ENCODE results near the gene GLI3.

GLI3 gene

DNA sequence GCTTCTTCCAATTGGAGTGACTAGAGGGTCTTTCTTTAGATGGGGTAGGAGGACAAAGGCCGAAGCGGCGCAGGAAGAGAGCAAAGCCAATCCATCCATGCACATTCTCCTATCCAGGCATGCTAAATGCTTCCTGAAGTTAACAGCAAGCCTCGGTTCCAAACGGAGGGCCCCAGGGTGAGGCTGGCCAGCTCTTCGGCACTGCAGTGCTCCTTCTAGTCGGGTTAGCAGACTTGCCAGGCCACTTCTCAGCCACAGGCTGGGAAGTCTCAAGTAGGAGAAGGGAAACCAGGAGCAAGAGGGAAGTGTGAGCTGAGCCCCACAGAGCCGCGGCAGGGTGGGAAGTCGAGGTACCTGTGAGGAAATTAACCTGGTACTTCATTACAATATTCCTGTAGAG lies 280.3 kb downstream of the GLI3 start:
- no peak for DNase-seq

DNA sequence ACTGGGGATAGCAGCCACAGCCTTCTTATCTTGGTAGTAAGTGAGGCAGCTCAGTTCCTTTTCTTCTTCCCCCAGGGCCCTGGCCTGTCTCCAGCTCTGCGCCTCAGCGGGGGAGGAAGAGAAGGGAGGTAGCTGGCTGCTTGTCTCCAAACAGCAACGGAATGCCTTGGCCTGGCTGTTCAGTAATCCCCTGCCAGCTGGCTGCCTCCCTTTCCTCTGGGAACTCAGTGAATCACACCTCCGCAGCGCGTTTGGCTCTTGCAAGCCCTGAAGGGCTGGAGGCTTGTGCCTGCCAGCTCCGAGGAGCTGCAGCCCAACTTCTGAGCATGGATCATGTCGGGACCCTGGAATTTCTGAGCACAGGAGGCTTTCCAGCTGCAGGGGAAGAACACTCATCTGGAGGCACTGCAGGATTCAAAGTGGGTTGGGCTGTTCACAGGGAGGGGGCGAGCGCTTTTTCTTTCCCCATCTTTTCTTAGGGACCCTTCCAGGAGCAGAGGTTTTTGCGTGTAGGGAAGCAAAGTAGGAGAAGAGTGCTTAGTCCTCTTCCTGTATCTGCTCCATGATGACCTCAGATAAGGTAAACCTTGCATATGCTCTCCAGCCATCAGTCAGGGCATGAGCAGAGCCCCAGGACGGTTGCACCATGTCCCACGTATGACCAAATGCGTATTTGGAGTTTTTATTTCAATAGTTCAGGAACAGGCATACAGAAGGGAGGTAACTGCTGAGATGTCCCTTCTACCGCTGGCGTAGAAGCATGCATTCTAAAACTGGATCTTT lies 280.9 kb downstream of the GLI3 start:
- DNase-seq, result no peak

DNA sequence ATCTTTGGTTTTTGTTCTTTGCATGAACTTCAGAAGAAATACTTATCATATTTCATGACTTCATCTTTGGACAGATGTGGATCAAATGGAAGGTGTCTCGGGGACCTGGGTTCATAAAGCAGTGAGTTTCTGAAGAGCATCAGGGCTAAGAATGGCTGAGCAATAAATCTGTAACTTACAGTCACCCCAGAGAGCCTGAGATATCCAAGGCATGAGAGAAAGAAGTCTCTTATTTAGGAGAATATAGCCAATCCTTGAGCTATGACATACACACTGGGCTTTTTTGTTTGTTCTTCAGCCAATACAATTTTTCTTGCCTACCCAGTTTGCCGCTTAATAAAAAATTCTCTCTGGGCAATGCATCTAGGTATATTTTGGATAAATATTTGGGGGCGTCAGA lies 281.6 kb downstream of the GLI3 start:
- no peak for DNase-seq

- no peak for DNase-seq
These were observed 282.0 kb downstream of the GLI3 start for GRCh38 chr7:41954976-41955375.

DNA sequence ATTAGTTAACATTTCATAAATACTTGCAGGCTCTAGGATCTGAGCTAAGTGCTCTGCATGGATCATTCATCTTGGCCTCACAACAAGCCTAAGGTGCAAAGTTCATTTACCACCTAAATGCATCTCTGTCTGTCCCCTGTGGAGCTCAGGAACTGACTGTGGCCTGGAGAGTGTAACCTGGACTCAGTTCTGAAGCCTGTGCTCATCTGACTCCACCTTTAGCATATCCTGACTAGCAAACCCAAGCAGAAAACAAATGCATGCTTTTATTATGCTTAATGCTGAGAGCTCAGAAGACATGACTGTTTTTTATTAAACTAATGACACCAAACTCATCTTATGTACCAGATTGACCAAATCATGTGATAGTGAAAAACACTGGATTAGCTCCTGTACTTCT lies 288.5 kb downstream of the GLI3 start:
- no peak for DNase-seq

DNA sequence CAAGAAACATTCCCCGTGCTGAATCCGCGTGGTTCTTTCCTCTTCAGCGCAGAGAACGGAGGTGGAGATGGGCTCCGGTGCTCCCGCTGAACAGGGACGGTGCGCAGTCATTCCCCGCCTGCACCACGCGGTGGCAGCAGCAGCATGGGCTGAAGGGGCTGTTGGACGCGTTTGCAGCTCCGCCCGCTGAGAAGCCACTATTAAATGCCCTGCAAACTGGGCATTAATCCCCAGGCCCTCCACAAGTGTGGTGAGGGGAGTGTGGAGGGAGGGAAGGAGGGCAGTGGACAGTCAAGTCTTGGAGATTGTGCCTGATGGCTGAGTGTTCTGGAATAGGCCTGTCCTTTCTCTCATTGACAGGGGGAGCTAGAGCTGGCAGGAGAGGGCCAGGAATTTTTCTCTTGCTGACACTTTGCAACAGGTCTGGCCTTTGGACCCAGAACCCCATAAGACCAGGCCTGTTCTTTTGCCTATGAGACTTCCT lies 293.9 kb downstream of the GLI3 start:
- peak; percentile 24 to 60 for DNase-seq

DNA sequence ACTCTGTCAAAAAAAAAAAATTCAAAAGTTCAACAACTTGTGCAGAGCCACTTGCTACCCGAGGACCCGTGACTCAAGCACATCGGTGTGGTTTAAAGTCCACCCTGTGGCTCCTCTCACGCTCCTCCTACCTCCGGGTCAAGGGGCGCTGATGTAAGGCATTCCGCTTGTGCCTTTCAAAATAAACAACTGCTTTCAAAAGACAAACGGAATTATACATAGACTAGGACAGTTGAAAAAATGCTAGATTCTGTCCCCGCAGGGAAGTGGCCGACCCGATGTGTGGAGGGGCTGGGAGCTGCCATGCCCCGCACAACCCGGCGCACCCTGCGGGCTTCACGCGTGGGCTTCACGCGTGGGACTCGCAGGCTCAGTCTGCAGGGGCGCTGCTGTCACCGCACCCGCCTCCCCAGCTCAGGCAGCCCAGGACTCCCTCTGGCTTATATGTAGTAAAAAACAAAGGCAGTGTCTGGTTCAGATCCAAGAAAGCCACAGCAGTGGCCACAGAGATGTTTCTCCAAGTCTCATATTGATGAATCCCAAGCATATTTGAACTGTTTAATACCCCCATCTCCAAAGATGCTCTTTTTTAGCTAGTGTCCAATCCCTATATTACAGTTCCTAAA lies 294.4 kb downstream of the GLI3 start:
- no peak for DNase-seq

DNA sequence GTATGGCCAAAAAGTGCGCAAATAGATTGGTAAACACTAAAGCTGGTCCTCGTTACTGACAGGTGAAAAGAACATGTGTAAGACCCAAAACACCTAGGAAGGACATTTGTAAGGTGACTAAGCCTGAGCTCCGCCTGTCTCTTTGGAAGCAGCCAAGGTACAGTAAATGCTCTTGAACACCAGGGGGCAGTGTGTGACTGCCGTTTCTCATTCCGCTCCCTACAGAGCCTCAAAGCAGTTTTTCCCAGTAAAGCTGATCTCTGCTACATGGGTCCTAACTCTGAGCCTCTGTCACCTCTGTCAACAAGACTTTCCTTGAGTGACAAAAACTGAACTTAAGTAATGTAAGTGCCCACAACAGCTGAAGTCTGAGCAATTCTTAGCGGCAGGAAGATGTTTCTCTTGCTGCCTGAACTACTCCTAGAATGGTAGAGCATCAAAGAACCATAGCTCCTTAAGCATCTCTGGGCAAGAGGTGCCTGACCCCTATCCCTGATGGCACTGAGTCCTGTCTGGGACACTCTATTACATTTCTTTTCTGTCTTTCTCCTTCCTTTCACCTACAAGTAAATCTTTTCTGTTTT lies 296.2 kb downstream of the GLI3 start:
- DNase-seq, result peak; percentile 17 to 69

DNA sequence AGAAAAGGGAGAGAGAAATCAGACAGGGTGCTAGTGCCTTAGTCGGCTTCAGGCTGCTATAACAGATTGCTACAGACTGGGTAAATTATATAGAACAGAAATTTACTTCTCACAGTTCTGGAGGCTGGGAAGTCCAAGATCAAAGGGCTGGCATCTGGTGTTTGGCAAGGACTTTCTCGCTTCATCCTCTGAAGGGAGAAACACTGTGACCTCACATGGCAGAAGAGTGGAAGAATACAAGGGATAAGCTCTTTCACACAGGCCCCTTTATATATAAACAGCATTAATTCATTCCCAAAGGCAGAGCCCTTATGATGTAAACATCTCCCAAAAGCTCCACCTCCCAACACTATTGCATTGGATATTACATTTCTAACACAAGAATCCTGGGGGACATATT lies 298.6 kb downstream of the GLI3 start:
- DNase-seq, result no peak

- no peak for DNase-seq
These were observed 303.6 kb downstream of the GLI3 start for GRCh38 chr7:41933427-41933826.

DNA sequence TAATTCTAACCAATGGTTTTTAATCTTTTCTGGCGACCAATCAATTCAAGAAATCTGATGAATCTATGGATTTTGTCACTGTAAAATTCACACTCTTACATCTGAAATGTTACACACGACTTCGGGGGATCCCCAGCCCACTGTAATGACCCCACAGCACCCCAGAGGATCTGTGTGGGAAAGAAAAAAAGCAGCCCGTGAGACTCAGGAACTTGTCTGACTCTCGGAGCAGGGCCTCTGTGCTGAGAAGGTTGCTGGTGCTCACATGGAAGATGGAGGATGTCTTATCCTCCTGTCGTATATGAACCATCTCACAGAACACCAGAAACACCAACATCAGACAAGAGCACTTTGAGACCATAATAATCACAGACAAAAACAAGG lies 305.8 kb downstream of the GLI3 start:
- DNase-seq, result no peak

GRCh38 chr7:41930538-41931262 lies 306.3 kb downstream of the GLI3 start:
- no peak for DNase-seq

- no peak for DNase-seq
These were observed 308.2 kb downstream of the GLI3 start for GRCh38 chr7:41928781-41929180.

DNA sequence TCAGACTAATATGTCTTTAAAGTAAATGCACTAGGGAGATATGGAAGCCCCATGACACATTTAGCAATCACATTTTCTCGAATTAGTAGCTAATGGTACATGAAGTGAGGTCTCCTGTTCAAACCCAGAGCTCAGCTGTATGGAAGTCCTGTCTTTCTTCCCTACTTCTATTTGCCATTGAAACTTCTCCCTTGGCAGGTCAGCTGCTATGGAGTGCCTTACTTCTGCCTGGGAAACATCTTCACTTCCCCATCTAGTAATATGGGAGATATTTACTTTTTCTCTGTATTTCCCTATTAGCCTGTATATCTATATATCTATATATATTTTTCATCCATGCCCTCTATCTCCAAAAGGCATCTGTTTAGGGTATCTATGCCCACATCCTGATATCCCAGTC lies 308.8 kb downstream of the GLI3 start:
- DNase-seq, result no peak

GRCh38 chr7:41927380-41927779 lies 309.6 kb downstream of the GLI3 start:
- DNase-seq, result no peak

DNA sequence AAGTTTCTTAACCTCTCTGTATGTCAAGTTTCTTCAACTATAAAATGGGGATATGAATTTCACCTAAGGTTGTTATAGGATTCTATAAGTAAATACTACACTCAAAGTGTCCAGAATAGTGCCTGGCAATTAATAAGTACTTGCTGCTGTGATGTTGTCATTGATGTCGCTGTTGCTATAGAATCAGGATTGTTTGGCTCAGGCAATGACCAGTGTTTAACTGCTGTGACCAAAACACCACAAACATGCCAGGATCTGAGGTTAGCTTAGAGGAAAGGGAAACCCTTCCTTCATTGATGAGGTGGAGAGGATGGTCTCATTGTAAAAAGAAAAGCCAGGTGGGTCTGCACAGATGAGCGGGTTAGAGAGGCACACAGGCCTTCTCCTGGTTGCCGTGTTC lies 311.1 kb downstream of the GLI3 start:
- DNase-seq, result no peak

DNA sequence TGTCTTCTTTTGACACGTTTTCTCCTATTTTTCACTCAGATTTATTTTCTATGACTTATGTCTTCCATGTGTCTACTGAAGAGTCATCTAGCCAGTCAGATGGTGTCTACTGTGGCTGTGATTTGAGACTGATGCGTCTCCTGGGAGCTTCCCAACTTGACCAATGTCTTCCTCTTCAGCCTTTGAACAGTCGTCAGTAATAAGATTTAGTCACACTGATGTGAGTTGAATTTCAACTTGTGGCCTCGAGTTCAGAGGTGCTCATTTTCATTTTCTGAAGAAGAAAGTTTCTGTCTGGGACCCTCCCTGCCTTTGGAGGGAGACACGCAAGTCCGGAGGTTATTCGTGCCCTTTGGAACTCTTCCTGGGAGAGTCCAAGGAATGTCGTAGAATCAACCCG lies 312.2 kb downstream of the GLI3 start:
- no peak for DNase-seq

GRCh38 chr7:41922373-41922772 lies 314.6 kb downstream of the GLI3 start:
- DNase-seq, result no peak

DNA sequence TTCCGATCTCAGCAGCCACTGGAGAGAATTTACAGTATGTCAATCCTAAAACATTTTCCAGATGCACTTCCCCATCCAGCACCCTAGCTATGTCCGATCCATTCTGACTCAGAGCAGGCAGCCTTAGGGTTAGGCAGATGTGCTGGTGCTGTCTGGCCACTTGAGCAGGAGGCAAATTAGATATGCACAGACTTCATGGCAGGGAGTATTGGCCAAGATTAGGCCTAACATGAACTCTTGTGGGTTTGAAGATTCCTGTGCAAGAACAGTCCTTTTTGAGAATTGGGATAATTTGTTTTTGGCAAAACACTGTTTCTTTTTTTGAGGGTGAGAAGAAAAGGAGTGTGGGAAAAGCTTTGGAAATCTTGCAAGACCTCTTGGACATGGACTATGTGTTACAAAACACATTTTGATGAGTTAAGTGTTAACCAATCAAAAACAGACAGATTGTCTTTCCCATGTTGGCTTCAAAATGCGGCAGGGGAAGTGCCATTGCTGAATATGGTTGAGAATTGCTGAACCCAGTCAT lies 315.5 kb downstream of the GLI3 start:
- no peak for DNase-seq

DNA sequence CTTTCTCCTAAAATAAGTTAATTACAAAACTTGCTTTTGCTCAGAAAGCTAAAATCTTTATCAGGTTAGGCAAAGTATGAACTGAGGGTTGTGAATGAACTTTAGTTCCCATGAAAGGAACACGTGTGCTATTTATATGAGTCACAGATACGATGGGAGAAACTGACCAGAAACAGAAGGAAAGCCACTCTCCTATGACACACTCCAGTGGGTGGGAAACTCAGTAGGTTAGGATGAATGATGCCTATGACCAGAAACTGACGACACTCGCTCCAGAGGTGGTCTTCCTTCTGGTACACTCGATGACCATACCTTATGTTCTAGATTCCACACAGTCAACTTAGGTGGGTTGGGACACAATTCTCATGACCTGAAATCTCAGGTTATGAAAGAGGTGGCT lies 318.4 kb downstream of the GLI3 start:
- no peak for DNase-seq

DNA sequence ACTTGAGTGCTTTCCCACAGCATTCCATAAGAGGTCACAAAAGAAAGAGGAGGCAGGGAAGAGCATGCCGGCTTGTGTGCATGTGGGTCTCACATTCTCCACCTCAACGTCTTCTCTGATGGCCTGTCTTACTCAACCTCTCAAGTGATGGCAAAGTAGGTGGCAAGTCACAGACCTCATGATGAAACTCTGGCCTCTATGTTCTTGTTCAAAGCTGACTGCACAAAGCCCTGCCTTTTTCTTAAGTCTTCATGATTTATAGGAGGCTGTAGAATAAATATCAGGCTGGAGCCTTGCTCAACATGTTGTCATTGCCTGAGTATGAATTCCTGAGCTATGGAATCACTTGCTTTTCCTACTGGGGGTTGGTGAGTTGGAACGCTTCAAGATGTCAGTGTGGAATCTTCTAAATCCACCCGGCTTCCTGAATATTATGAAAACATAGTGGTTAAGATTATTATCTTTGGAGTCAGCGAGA lies 320.5 kb downstream of the GLI3 start:
- DNase-seq, result no peak

DNA sequence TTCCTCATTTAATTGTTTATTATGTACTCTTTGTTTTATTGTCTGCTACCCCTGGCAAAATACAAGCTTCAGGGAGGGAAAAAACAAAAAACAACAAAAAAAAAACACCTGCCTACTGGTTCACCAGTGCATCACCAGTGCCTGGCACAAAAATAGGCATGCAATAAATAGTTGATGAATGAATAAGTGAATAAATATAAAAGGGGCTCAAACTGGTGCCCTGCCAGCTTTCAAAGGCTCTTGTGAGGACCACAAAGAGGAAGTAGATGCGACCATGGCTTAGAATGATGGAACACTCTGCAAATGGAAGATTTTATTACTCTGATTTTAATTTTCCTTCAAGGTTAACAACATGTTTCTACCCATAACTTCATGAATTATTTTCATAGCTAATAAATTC lies 321.1 kb downstream of the GLI3 start:
- no peak for DNase-seq

DNA sequence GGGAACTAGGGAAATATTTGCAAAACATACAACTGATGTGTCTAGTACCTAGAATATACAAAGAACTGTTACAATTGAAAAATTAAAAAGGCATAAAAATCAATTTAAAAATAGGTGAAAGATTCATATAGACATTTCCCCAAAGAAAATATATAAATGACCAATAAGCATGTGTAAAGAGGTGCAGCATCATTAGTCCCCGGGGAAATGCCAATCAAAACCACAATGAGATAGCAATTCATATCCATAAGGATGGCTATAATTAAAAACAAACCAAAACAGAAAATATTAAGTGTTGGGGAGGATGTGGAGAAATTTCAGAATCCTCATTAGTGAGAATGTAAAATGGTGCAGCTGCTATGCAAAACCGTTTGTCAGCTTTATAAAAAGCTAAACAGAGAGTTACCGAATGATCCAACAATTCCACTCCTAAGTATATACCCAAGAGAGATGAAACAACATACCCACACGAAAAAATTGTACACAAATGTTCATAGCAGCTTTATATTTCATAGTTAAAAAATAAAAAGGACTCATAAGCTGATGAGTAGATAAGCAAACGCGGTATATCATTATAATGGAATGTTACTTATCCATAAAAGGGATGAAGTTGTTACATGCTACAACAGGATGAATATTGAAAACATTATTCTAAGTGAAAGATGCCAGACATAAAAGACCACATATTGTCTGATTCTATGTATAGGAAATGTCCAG lies 324.0 kb downstream of the GLI3 start:
- DNase-seq, result no peak
